Measurements from ENCODE around the gene SGO2.

GRCh38 chr2:200525551-200525881 is 491 bp upstream of the SGO2 start:
- TF ChIP-seq CTCF (IDR thresholded peaks at IDR 0.05; ENCODE audit: extremely low read depth in 1 of 2, insufficient read depth in 1 of 2, low read depth in 1 of 2, low read length in 2 of 2), result no peak
- TF ChIP-seq POLR2A (IDR thresholded peaks at IDR 0.05; ENCODE audit: low read depth, low read length), result no peak
- TF ChIP-seq POLR2AphosphoS5 (IDR thresholded peaks at IDR 0.05; ENCODE audit: insufficient read depth, low read depth, low read length), result no peak
- TF ChIP-seq JUN (IDR thresholded peaks at IDR 0.05; ENCODE audit: borderline replicate concordance, insufficient read depth, insufficient read length, low read depth), result no peak
- TF ChIP-seq MYC (IDR thresholded peaks at IDR 0.05; ENCODE audit: low read depth, low read length), result no peak
- no peak for TF ChIP-seq MAX (IDR thresholded peaks at IDR 0.05; ENCODE audit: insufficient read depth, insufficient read length)
- no peak for TF ChIP-seq EZH2 (IDR thresholded peaks at IDR 0.05; ENCODE audit: borderline replicate concordance, low read depth, low read length, severe bottlenecking)
